CD14-positive monocyte (primary cell): ENCODE results near the gene MRLN. TPM values are rescaled to one million over a fixed set of nuclear protein-coding genes. Genes with fewer than 3 reads are reported as not detected.

Experiments
- DNase-seq, 3 donors: peaks; one replicate each; pipeline ENCODE4 v3.0.0-alpha.2; 2011 to 2022
- H2AFZ ChIP-seq: 2 replicates; pipeline ENCODE4 v1.6.0; 2012; ENCODE audit warnings: mild to moderate bottlenecking, low read depth, low read length, inconsistent platforms; ENCODE audit not compliant: insufficient read depth, poor library complexity, severe bottlenecking
- H3K27ac ChIP-seq, 2 donors: 1 replicate in 1 of 2; 2 replicates in 1 of 2; pipeline ENCODE4 v1.5.1; 2012 to 2013; ENCODE audit warnings: low read length in 2 of 2, control low read depth in 1 of 2, inconsistent platforms in 1 of 2, low read depth in 1 of 2, mild to moderate bottlenecking in 1 of 2
- H3K27me3 ChIP-seq, 2 donors: one replicate each; pipeline versions ENCODE4 v1.6.0 to v1.6.1; 2011 to 2013; ENCODE audit warnings: low read length in 2 of 2; ENCODE audit not compliant: control insufficient read depth in 2 of 2, insufficient read depth in 2 of 2
- H3K36me3 ChIP-seq, 2 donors: replicated peaks in 1 of 2; 1 replicate in 1 of 2; 2 replicates in 1 of 2; pipeline versions ENCODE4 v1.5.1 to v1.6.1; 2012 to 2013; ENCODE audit warnings: low read length in 2 of 2, control low read depth in 1 of 2, inconsistent platforms in 1 of 2, mild to moderate bottlenecking in 1 of 2; ENCODE audit not compliant: insufficient read depth in 2 of 2, control insufficient read depth in 1 of 2
- H3K4me1 ChIP-seq, 2 donors: 1 replicate in 1 of 2; 2 replicates in 1 of 2; pipeline versions ENCODE4 v1.5.1 to v1.6.1; 2012 to 2013; ENCODE audit warnings: low read length in 2 of 2, control low read depth in 1 of 2, inconsistent platforms in 1 of 2, mild to moderate bottlenecking in 1 of 2, moderate library complexity in 1 of 2; ENCODE audit not compliant: insufficient read depth in 2 of 2, control insufficient read depth in 1 of 2
- H3K4me2 ChIP-seq: replicated peaks from 2 replicates; pipeline ENCODE3; 2012; ENCODE audit warnings: low read length, moderate library complexity, mild to moderate bottlenecking; ENCODE audit not compliant: poor library complexity, severe bottlenecking; ENCODE audit errors: extremely low read depth
- H3K4me3 ChIP-seq, 3 experiments: fragments of 200-600 bp in 1 of 3; sonication (generic) in 1 of 3; replicated peaks in 1 of 3; 1 replicate in 2 of 3; 2 replicates in 1 of 3; pipeline ENCODE4 v1.5.1; 2011 to 2013; ENCODE audit warnings: low read length in 3 of 3, mild to moderate bottlenecking in 3 of 3, control low read depth in 2 of 3, low read depth in 2 of 3, inconsistent platforms in 1 of 3, moderate library complexity in 1 of 3
- H3K79me2 ChIP-seq: 2 replicates; pipeline ENCODE4 v1.6.0; 2012; ENCODE audit warnings: mild to moderate bottlenecking, control low read depth, inconsistent platforms, low read length, moderate library complexity; ENCODE audit not compliant: insufficient read depth
- H3K9ac ChIP-seq: 2 replicates; pipeline ENCODE4 v1.6.0; 2017; ENCODE audit warnings: low read length, mild to moderate bottlenecking; ENCODE audit not compliant: insufficient read depth, poor library complexity, severe bottlenecking
- H3K9me3 ChIP-seq, 2 donors: replicated peaks in 1 of 2; 1 replicate in 1 of 2; 2 replicates in 1 of 2; pipeline versions ENCODE4 v1.5.1 to v1.6.1; 2012 to 2013; ENCODE audit warnings: low read length in 2 of 2, control low read depth in 1 of 2; ENCODE audit not compliant: control insufficient read depth in 1 of 2, insufficient read depth in 1 of 2
- H4K20me1 ChIP-seq: 2 replicates; pipeline ENCODE4 v1.6.0; 2012; ENCODE audit warnings: mild to moderate bottlenecking, low read length, control low read depth, moderate library complexity; ENCODE audit not compliant: insufficient read depth
- H3K27ac Mint-ChIP-seq, 7 donors: one replicate each; pipeline ENCODE4 v1.8.0; 2020; ENCODE audit warnings: mild to moderate bottlenecking in 7 of 7, mixed read lengths in 7 of 7, moderate library complexity in 6 of 7, inconsistent platforms in 2 of 7
- H3K27me3 Mint-ChIP-seq, 3 donors: one replicate each; pipeline ENCODE4 v1.8.0; 2021 to 2022; ENCODE audit warnings: low read depth in 3 of 3, mild to moderate bottlenecking in 3 of 3, mixed read lengths in 3 of 3, moderate library complexity in 3 of 3, inconsistent platforms in 1 of 3
- H3K36me3 Mint-ChIP-seq, 2 donors: one replicate each; pipeline ENCODE4 v1.8.0; 2020; ENCODE audit warnings: mixed read lengths in 2 of 2, inconsistent platforms in 1 of 2, mild to moderate bottlenecking in 1 of 2
- H3K4me1 Mint-ChIP-seq: one replicate; pipeline ENCODE4 v1.8.0; 2020; ENCODE audit warnings: mild to moderate bottlenecking, mixed read lengths
- H3K4me3 Mint-ChIP-seq, 2 donors: one replicate each; pipeline ENCODE4 v1.8.0; 2020; ENCODE audit warnings: mild to moderate bottlenecking in 2 of 2, mixed read lengths in 2 of 2, moderate library complexity in 1 of 2
- H3K9me3 Mint-ChIP-seq, 7 donors: one replicate each; pipeline ENCODE4 v1.8.0; 2020 to 2022; ENCODE audit warnings: mixed read lengths in 7 of 7, mild to moderate bottlenecking in 6 of 7, moderate library complexity in 6 of 7, inconsistent platforms in 2 of 7
- WGBS: methylation state at CpG from one replicate; pipeline ENCODE4 v1.1.5; 2013; ENCODE audit warnings: missing lambda C conversion rate; ENCODE audit not compliant: insufficient coverage; 5-methylcytosine and 5-hydroxymethylcytosine counted together
- intact Hi-C, 2 donors: fragments of 100-400 bp; cut with micrococcal nuclease; formaldehyde crosslinking; loops; one replicate each; pipeline versions ENCODE4 v1.15.0 to v1.15.1; 2023
- polyA plus RNA-seq, 3 donors: library from polyadenylated mRNA; depleted of rRNA in 1 of 3; unstranded in 2 of 3; stranded (reverse) in 1 of 3; fragments of 300-500 nt in 2 of 3; fragments of >200 nt in 1 of 3; fragmentation: Illumina TruSeq in 2 of 3; gene quantifications; 1 replicate in 2 of 3; 2 replicates in 1 of 3; pipeline ENCODE4 v1.2.3, GENCODE V29; 2012 to 2021
- TF ChIP-seq, protein P1 (sequence below): fragments of 200-600 bp; IDR thresholded peaks from one replicate; pipeline ENCODE4 v1.8.0; 2022; ENCODE audit warnings: antibody characterized with exemption, mild to moderate bottlenecking

MRLN gene
- polyA plus RNA-seq, 3 donors: not detected

- no peaks in the 10 kb centered on the region for H3K4me1 ChIP-seq
- no peak overlapping the region for H3K27ac Mint-ChIP-seq
- H3K79me2 ChIP-seq: no peaks in the 10 kb centered on the region
- no peaks in the 10 kb centered on the region for H3K27me3 ChIP-seq
- 80% methylated on average over 4 of the region's 4 CpGs for WGBS
- intact Hi-C loops: no loop called here
- no peak overlapping the region for H3K4me3 ChIP-seq
- TF ChIP-seq, protein P1, sequence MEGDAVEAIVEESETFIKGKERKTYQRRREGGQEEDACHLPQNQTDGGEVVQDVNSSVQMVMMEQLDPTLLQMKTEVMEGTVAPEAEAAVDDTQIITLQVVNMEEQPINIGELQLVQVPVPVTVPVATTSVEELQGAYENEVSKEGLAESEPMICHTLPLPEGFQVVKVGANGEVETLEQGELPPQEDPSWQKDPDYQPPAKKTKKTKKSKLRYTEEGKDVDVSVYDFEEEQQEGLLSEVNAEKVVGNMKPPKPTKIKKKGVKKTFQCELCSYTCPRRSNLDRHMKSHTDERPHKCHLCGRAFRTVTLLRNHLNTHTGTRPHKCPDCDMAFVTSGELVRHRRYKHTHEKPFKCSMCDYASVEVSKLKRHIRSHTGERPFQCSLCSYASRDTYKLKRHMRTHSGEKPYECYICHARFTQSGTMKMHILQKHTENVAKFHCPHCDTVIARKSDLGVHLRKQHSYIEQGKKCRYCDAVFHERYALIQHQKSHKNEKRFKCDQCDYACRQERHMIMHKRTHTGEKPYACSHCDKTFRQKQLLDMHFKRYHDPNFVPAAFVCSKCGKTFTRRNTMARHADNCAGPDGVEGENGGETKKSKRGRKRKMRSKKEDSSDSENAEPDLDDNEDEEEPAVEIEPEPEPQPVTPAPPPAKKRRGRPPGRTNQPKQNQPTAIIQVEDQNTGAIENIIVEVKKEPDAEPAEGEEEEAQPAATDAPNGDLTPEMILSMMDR: no peak
- H3K4me3 Mint-ChIP-seq: no peak overlapping the region
- no peaks in the 10 kb centered on the region for H3K36me3 ChIP-seq
- H3K4me2 ChIP-seq: no peak overlapping the region
- H2AFZ ChIP-seq: no peak overlapping the region
- H4K20me1 ChIP-seq: no peaks in the 10 kb centered on the region
- H3K27me3 Mint-ChIP-seq: peaks cover 0 to 2% (median 1%) of the 10 kb centered on the region in 3 donors
- H3K36me3 Mint-ChIP-seq: no peaks in the 10 kb centered on the region
- H3K9me3 ChIP-seq: no peaks in the 10 kb centered on the region
- H3K9me3 Mint-ChIP-seq: peaks cover 0 to 4% (median 2%) of the 10 kb centered on the region in 7 donors
- no peak for DNase-seq
- H3K27ac ChIP-seq: no peak overlapping the region
- H3K4me1 Mint-ChIP-seq: no peaks in the 10 kb centered on the region
- H3K9ac ChIP-seq: no peak overlapping the region
These were observed 52.5 kb downstream of the MRLN start for GRCh38 chr10:59700709-59701108.

GRCh38 chr10:59698326-59698725 lies 54.9 kb downstream of the MRLN start:
- H3K27ac ChIP-seq: no peak overlapping the region
- H3K4me2 ChIP-seq: no peak overlapping the region
- H3K79me2 ChIP-seq: no peaks in the 10 kb centered on the region
- H3K9me3 ChIP-seq: no peaks in the 10 kb centered on the region
- H3K4me3 Mint-ChIP-seq: no peak overlapping the region
- TF ChIP-seq, protein P1: no peak
- no peak overlapping the region for H2AFZ ChIP-seq
- no peaks in the 10 kb centered on the region for H3K4me1 ChIP-seq
- no peaks in the 10 kb centered on the region for H3K36me3 Mint-ChIP-seq
- peaks cover 1 to 2% (median 1%) of the 10 kb centered on the region in 3 donors for H3K27me3 Mint-ChIP-seq
- H3K9me3 Mint-ChIP-seq: peaks cover 0 to 8% (median 3%) of the 10 kb centered on the region in 7 donors
- DNase-seq: no peak
- intact Hi-C loops: no loop called here
- no peak overlapping the region for H3K9ac ChIP-seq
- no peaks in the 10 kb centered on the region for H4K20me1 ChIP-seq
- H3K36me3 ChIP-seq: no peaks in the 10 kb centered on the region
- no peaks in the 10 kb centered on the region for H3K4me1 Mint-ChIP-seq
- no peaks in the 10 kb centered on the region for H3K27me3 ChIP-seq
- 86% methylated on average over 1 of the region's 1 CpG for WGBS
- no peak overlapping the region for H3K4me3 ChIP-seq
- no peak overlapping the region for H3K27ac Mint-ChIP-seq
